Caco-2 (cell line): ENCODE measurements around the gene TET2. TPM values are rescaled to one million over a fixed set of nuclear protein-coding genes. Genes with fewer than 3 reads are reported as not detected.

Experiments used
- BruUV-seq: library from RNA; stranded (reverse); fragments of 400-500 nt; replicated peaks from 2 replicates; lab custom pipeline; 2021; lab: Mats Ljungman, UMichigan
- CTCF ChIA-PET: fragments of 300-600 bp; sonication (Branson Sonifier 250); formaldehyde crosslinking; loops from one replicate; lab custom pipeline; 2022; ENCODE audit warnings: antibody characterized with exemption; lab: Charles Lee
- POLR2A ChIA-PET: fragments of 300-600 bp; sonication (Branson Sonifier 250); formaldehyde crosslinking; loops from one replicate; lab custom pipeline; 2022; ENCODE audit warnings: antibody characterized with exemption; lab: Charles Lee
- DNase-seq, 2 experiments: peaks; one replicate each; pipeline versions ENCODE4 v3.0.0 to v3.0.0-alpha.2; 2020 to 2022
- H3K27me3 ChIP-seq: replicated peaks from 2 replicates; pipeline ENCODE4 v1.6.0; 2011; ENCODE audit warnings: low read length; ENCODE audit not compliant: control insufficient read depth, insufficient read depth
- H3K36me3 ChIP-seq: 2 replicates; pipeline ENCODE4 v1.5.1; 2011; ENCODE audit warnings: low read length; ENCODE audit not compliant: control insufficient read depth, insufficient read depth
- H3K4me1 ChIP-seq: fragments of 250-450 bp; sonication (Bioruptor Pico); 2 replicates; pipeline ENCODE4 v1.5.1; 2020; ENCODE audit warnings: mild to moderate bottlenecking
- H3K4me3 ChIP-seq: 2 replicates; pipeline ENCODE4 v1.5.1; 2011; ENCODE audit warnings: low read depth, mild to moderate bottlenecking, control low read depth, low read length
- H3K9me3 ChIP-seq: fragments of 250-450 bp; sonication (Bioruptor Pico); 2 replicates; pipeline ENCODE4 v1.5.1; 2020; ENCODE audit warnings: mild to moderate bottlenecking, moderate library complexity
- H3K27ac Mint-ChIP-seq: one replicate; pipeline ENCODE4 v1.8.0; 2022; ENCODE audit warnings: mixed read lengths; ENCODE audit not compliant: unreplicated experiment
- H3K27me3 Mint-ChIP-seq: one replicate; pipeline ENCODE4 v1.8.0; 2022; ENCODE audit warnings: mixed read lengths; ENCODE audit not compliant: insufficient read depth, unreplicated experiment
- H3K36me3 Mint-ChIP-seq: one replicate; pipeline ENCODE4 v1.8.0; 2022; ENCODE audit warnings: mild to moderate bottlenecking, mixed read lengths; ENCODE audit not compliant: insufficient read depth, unreplicated experiment
- H3K4me1 Mint-ChIP-seq: one replicate; pipeline ENCODE4 v1.8.0; 2022; ENCODE audit warnings: low read depth, mixed read lengths; ENCODE audit not compliant: unreplicated experiment
- H3K4me3 Mint-ChIP-seq: one replicate; pipeline ENCODE4 v1.8.0; 2022; ENCODE audit warnings: mild to moderate bottlenecking, moderate library complexity, mixed read lengths; ENCODE audit not compliant: unreplicated experiment
- H3K9me3 Mint-ChIP-seq: one replicate; pipeline ENCODE4 v1.8.0; 2022; ENCODE audit warnings: mixed read lengths; ENCODE audit not compliant: unreplicated experiment
- intact Hi-C: fragments of 100-400 bp; cut with micrococcal nuclease; formaldehyde crosslinking; loops from one replicate; pipeline ENCODE4 v1.10.0; 2022; ENCODE audit not compliant: unreplicated experiment
- total RNA-seq: library from RNA; stranded (reverse); gene quantifications from 2 replicates; pipeline ENCODE4 v1.2.3, GENCODE V29; 2022
- TF ChIP-seq, protein P1 (sequence below), 2 experiments: fragments of 200-600 bp in 1 of 2; IDR thresholded peaks; 1 replicate in 1 of 2; 2 replicates in 1 of 2; pipeline versions ENCODE4 v1.5.1 to v1.8.0; 2011 to 2022; ENCODE audit warnings: antibody characterized with exemption in 1 of 2, control low read depth in 1 of 2, inconsistent platforms in 1 of 2, low read depth in 1 of 2, low read length in 1 of 2, mild to moderate bottlenecking in 1 of 2, moderate library complexity in 1 of 2; ENCODE audit not compliant: insufficient read depth in 1 of 2, severe bottlenecking in 1 of 2, unreplicated experiment in 1 of 2

Gene TET2
- total RNA-seq, 1 experiment from 2014 or later = 14.8 TPM

- Mint-ChIP-seq H3K4me1 (peaks cover 9% of the 10 kb centered on the region), H3K36me3 (no peaks in the 10 kb centered on the region), H3K9me3 (no peaks in the 10 kb centered on the region), H3K27ac (no peak overlapping the region), H3K4me3 (no peak overlapping the region), H3K27me3 (no peaks in the 10 kb centered on the region)
- peaks cover 8% of the 10 kb centered on the region for H3K4me1 ChIP-seq
- no peak for DNase-seq
- no peaks in the 10 kb centered on the region for H3K9me3 ChIP-seq
- TF ChIP-seq, protein P1, sequence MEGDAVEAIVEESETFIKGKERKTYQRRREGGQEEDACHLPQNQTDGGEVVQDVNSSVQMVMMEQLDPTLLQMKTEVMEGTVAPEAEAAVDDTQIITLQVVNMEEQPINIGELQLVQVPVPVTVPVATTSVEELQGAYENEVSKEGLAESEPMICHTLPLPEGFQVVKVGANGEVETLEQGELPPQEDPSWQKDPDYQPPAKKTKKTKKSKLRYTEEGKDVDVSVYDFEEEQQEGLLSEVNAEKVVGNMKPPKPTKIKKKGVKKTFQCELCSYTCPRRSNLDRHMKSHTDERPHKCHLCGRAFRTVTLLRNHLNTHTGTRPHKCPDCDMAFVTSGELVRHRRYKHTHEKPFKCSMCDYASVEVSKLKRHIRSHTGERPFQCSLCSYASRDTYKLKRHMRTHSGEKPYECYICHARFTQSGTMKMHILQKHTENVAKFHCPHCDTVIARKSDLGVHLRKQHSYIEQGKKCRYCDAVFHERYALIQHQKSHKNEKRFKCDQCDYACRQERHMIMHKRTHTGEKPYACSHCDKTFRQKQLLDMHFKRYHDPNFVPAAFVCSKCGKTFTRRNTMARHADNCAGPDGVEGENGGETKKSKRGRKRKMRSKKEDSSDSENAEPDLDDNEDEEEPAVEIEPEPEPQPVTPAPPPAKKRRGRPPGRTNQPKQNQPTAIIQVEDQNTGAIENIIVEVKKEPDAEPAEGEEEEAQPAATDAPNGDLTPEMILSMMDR (IDR thresholded peaks at IDR 0.05; ENCODE audit: insufficient read depth in 1 of 2, low read depth in 1 of 2, low read length in 1 of 2, severe bottlenecking in 1 of 2, unreplicated experiment in 1 of 2) = no peak
- ChIA-PET POLR2A (no interaction called here), CTCF (no interaction called here)
- H3K36me3 ChIP-seq = no peaks in the 10 kb centered on the region
- no peaks in the 10 kb centered on the region for H3K27me3 ChIP-seq
- intact Hi-C loops = no loop called here
- H3K4me3 ChIP-seq = no peak overlapping the region
- no TSS peak for BruUV-seq
Measured at GRCh38 chr4:105197777-105198176, 51.1 kb downstream of the TET2 start.

DNA sequence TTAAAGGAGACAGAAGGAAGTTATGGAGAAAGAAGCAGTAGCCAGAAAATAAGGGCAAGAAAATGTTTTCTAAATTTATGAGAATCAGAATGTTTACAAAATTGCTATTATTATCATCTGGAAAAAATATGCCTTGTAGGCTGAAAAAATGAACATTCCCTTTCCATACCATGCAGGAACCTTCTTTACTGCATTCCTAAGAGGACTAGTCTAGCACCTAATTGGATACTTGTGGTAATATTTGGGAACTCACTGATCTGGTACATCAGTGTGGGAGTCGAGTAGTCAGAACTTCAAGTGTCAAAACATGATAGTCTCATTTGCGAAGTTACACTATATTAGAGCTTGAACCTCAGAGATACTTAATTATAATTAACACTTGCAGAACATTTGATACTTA lies 51.9 kb downstream of the TET2 start:
- ChIA-PET CTCF (no interaction called here), POLR2A (no interaction called here)
- Histone ChIP-seq H3K4me1 (peaks cover under 1% of the 10 kb centered on the region; the same call in 1 of the 2 replicates), H3K36me3 (no peaks in the 10 kb centered on the region), H3K9me3 (no peaks in the 10 kb centered on the region), H3K4me3 (no peak overlapping the region), H3K27me3 (no peaks in the 10 kb centered on the region)
- Mint-ChIP-seq H3K4me3 (no peak overlapping the region), H3K9me3 (no peaks in the 10 kb centered on the region), H3K27ac (no peak overlapping the region), H3K4me1 (peaks cover 1% of the 10 kb centered on the region), H3K27me3 (no peaks in the 10 kb centered on the region), H3K36me3 (no peaks in the 10 kb centered on the region)
- DNase-seq = no peak
- intact Hi-C loops = no loop called here
- TF ChIP-seq, protein P1 (IDR thresholded peaks at IDR 0.05; ENCODE audit: insufficient read depth in 1 of 2, low read depth in 1 of 2, low read length in 1 of 2, severe bottlenecking in 1 of 2, unreplicated experiment in 1 of 2) = no peak
- no TSS peak for BruUV-seq

GRCh38 chr4:105206214-105206613 lies 59.5 kb downstream of the TET2 start:
- no peaks in the 10 kb centered on the region for H3K27me3 ChIP-seq
- H3K4me3 Mint-ChIP-seq = no peak overlapping the region
- H3K36me3 Mint-ChIP-seq = no peaks in the 10 kb centered on the region
- H3K36me3 ChIP-seq = no peaks in the 10 kb centered on the region
- no peak overlapping the region for H3K27ac Mint-ChIP-seq
- H3K27me3 Mint-ChIP-seq = no peaks in the 10 kb centered on the region
- H3K4me1 ChIP-seq = 0 out of 2 replicates have a peak, but pooled peaks cover 10% of the 10 kb centered on the region
- H3K4me3 ChIP-seq = no peak overlapping the region
- intact Hi-C loops = no loop called here
- POLR2A ChIA-PET = no interaction called here
- no TSS peak for BruUV-seq
- TF ChIP-seq, protein P1 (IDR thresholded peaks at IDR 0.05; ENCODE audit: insufficient read depth in 1 of 2, low read depth in 1 of 2, low read length in 1 of 2, severe bottlenecking in 1 of 2, unreplicated experiment in 1 of 2) = no peak
- H3K9me3 Mint-ChIP-seq = no peaks in the 10 kb centered on the region
- no peak for DNase-seq
- CTCF ChIA-PET = no interaction called here
- no peaks in the 10 kb centered on the region for H3K9me3 ChIP-seq
- H3K4me1 Mint-ChIP-seq = peaks cover 16% of the 10 kb centered on the region
